Renal pelvis (tissue), 4 donors: ENCODE data around the gene NKAPD1. TPM values are rescaled to one million over a fixed set of nuclear protein-coding genes. Genes with fewer than 3 reads are reported as not detected.

Source experiments
- DNase-seq: peaks from one replicate; pipeline ENCODE4 v3.0.0-alpha.2; 2013
- polyA plus RNA-seq, 3 donors: library from polyadenylated mRNA; unstranded; fragments of 120-200 nt; gene quantifications; one replicate each; pipeline ENCODE4 v1.2.1, GENCODE V29; 2013; ENCODE audit not compliant: insufficient read length in 3 of 3

The NKAPD1 gene
- polyA plus RNA-seq, 3 donors, result 49.4 to 60.6 (median 54.4) TPM

- DNase-seq, result no peak
Observed at GRCh38 chr11:112129656-112130055, 55.6 kb downstream of the NKAPD1 start.

GRCh38 chr11:112132737-112133136 is 58.6 kb downstream of the NKAPD1 start:
- DNase-seq, result no peak

GRCh38 chr11:112134473-112134872 is 60.4 kb downstream of the NKAPD1 start:
- DNase-seq, result no peak

Other genes with a start within 250 kb of the NKAPD1 start
- gene ALG9, start 202.7 kb upstream of the NKAPD1 start, polyA plus RNA-seq, result 10 to 100 TPM; 41.8 to 50.8 (median 46.3) TPM
- 1 to 10 TPM; 4.8 to 6.0 (median 5.8) TPM for gene FDXACB1, start 195.1 kb upstream of the NKAPD1 start, polyA plus RNA-seq
- 10 to 100 TPM; 41.1 to 48.6 (median 43.5) TPM for gene CFAP68, start 194.8 kb upstream of the NKAPD1 start, polyA plus RNA-seq
- gene CRYAB, start 162.5 kb upstream of the NKAPD1 start, polyA plus RNA-seq, result 10 to 100 TPM; 48.6 to 75.2 (median 50.1) TPM
- gene HSPB2, start 161.6 kb upstream of the NKAPD1 start, polyA plus RNA-seq, result 1 to 10 TPM; 1.9 to 3.3 (median 2.3) TPM
- 10 to 100 TPM; 10.9 to 11.4 (median 10.9) TPM for gene C11orf52, start 155.4 kb upstream of the NKAPD1 start, polyA plus RNA-seq
- gene DIXDC1, start 137.0 kb upstream of the NKAPD1 start, polyA plus RNA-seq, result 10 to 100 TPM; 16.9 to 20.9 (median 20.0) TPM
- gene DLAT, start 48.9 kb upstream of the NKAPD1 start, polyA plus RNA-seq, result 10 to 100 TPM; 45.8 to 50.1 (median 48.3) TPM
- 10 to 100 TPM in 2 of 3 donors, 1 to 10 TPM in 1; 7.9 to 13.2 (median 12.8) TPM for gene PIH1D2, start 282 bp upstream of the NKAPD1 start, polyA plus RNA-seq
- 10 to 100 TPM; 67.4 to 86.2 (median 74.2) TPM for gene TIMM8B, start 12.5 kb downstream of the NKAPD1 start, polyA plus RNA-seq
- gene SDHD, start 12.6 kb downstream of the NKAPD1 start, polyA plus RNA-seq, result 100 to 1,000 TPM; 180 to 186 (median 185) TPM
- 10 to 100 TPM in 1 of 3 donors, 1 to 10 TPM in 2; 4.9 to 15.5 (median 9.5) TPM for gene IL18, start 89.8 kb downstream of the NKAPD1 start, polyA plus RNA-seq
- gene TEX12, start 93.1 kb downstream of the NKAPD1 start, polyA plus RNA-seq, result under 1 TPM in 1 of 3 donors, not detected in 2; 0.42 TPM
- gene BCO2, start 101.2 kb downstream of the NKAPD1 start, polyA plus RNA-seq, result 1 to 10 TPM; 3.5 to 7.0 (median 5.4) TPM
- 10 to 100 TPM; 44.6 to 62.6 (median 56.7) TPM for gene PTS, start 152.1 kb downstream of the NKAPD1 start, polyA plus RNA-seq
- under 1 TPM in 1 of 3 donors, not detected in 2; 0.14 TPM for gene PLET1, start 186.6 kb downstream of the NKAPD1 start, polyA plus RNA-seq